ENCODE results near the gene IRF9. TPM values are rescaled to one million over a fixed set of nuclear protein-coding genes. Genes with fewer than 3 reads are reported as not detected.

Gene IRF9
- total and polyA plus RNA-seq, 4 donors = 75.3 to 124 (median 95.6) TPM

GRCh38 chr14:24156840-24157239 is 4.2 kb upstream of the IRF9 start:
- peaks cover 24 to 38% (median 30%) of the 10 kb centered on the region in 4 donors for H3K36me3 ChIP-seq (ENCODE audit: control insufficient read depth in 4 of 4, insufficient read depth in 4 of 4, low read length in 4 of 4)
- TF ChIP-seq CTCF (IDR thresholded peaks at IDR 0.05; ENCODE audit: control extremely low read depth, extremely low read depth) = no peak
- DNase-seq (no peak), ATAC-seq (ENCODE audit: insufficient read depth, low FRiP score) (no peak)
- H3K27ac ChIP-seq (ENCODE audit: low read depth in 1 of 2, low read length in 1 of 2) = no peak overlapping the region
- no peaks in the 10 kb centered on the region for H3K9me3 ChIP-seq (ENCODE audit: control insufficient read depth in 4 of 4, insufficient read depth in 3 of 4, low read length in 3 of 4)
- peaks cover 0 to 11% (median 2%) of the 10 kb centered on the region in 5 donors for H3K4me1 ChIP-seq (ENCODE audit: control insufficient read depth in 5 of 5, insufficient read depth in 5 of 5, low read length in 5 of 5)
- H3K9ac ChIP-seq (ENCODE audit: insufficient read depth in 1 of 2, low read length in 2 of 2) = no peak overlapping the region
- WGBS, 2 donors = 93 to 94% methylated on average over 1 of the region's 1 CpG
- no peaks in the 10 kb centered on the region for H3K27me3 ChIP-seq (ENCODE audit: control insufficient read depth in 3 of 3, insufficient read depth in 3 of 3, low read length in 2 of 3)
- no peak overlapping the region for H3K4me3 ChIP-seq

- Histone ChIP-seq H3K4me3 (no peak overlapping the region), H3K27ac (ENCODE audit: low read depth in 1 of 2, low read length in 1 of 2) (no peak overlapping the region), H3K4me1 (ENCODE audit: control insufficient read depth in 5 of 5, insufficient read depth in 5 of 5, low read length in 5 of 5) (peaks cover 0 to 15% (median 6%) of the 10 kb centered on the region in 5 donors), H3K27me3 (ENCODE audit: control insufficient read depth in 3 of 3, insufficient read depth in 3 of 3, low read length in 2 of 3) (no peaks in the 10 kb centered on the region), H3K9ac (ENCODE audit: insufficient read depth in 1 of 2, low read length in 2 of 2) (no peak overlapping the region), H3K36me3 (ENCODE audit: control insufficient read depth in 4 of 4, insufficient read depth in 4 of 4, low read length in 4 of 4) (peaks cover 21 to 36% (median 29%) of the 10 kb centered on the region in 4 donors), H3K9me3 (ENCODE audit: control insufficient read depth in 4 of 4, insufficient read depth in 3 of 4, low read length in 3 of 4) (no peaks in the 10 kb centered on the region)
- WGBS, 2 donors = 94 to 95% methylated on average over 12 of the region's 12 CpGs
- DNase-seq (no peak), ATAC-seq (ENCODE audit: insufficient read depth, low FRiP score) (no peak)
- TF ChIP-seq CTCF (IDR thresholded peaks at IDR 0.05; ENCODE audit: control extremely low read depth, extremely low read depth) = no peak
These were observed 3.7 kb upstream of the IRF9 start for GRCh38 chr14:24157331-24157730.

- Histone ChIP-seq H3K4me3 (no peak overlapping the region), H3K27ac (ENCODE audit: low read depth in 1 of 2, low read length in 1 of 2) (peak overlapping the region; percentile 65 to 69), H3K9ac (ENCODE audit: insufficient read depth in 1 of 2, low read length in 2 of 2) (no peak overlapping the region), H3K9me3 (ENCODE audit: control insufficient read depth in 4 of 4, insufficient read depth in 3 of 4, low read length in 3 of 4) (no peaks in the 10 kb centered on the region), H3K27me3 (ENCODE audit: control insufficient read depth in 3 of 3, insufficient read depth in 3 of 3, low read length in 2 of 3) (no peaks in the 10 kb centered on the region), H3K4me1 (ENCODE audit: control insufficient read depth in 5 of 5, insufficient read depth in 5 of 5, low read length in 5 of 5) (peaks cover 0 to 15% (median 8%) of the 10 kb centered on the region in 5 donors), H3K36me3 (ENCODE audit: control insufficient read depth in 4 of 4, insufficient read depth in 4 of 4, low read length in 4 of 4) (peaks cover 25 to 57% (median 40%) of the 10 kb centered on the region in 4 donors)
- DNase-seq (no peak), ATAC-seq (ENCODE audit: insufficient read depth, low FRiP score) (no peak)
- TF ChIP-seq CTCF (IDR thresholded peaks at IDR 0.05; ENCODE audit: control extremely low read depth, extremely low read depth) = no peak
- 91 to 93% methylated on average over 11 of the region's 11 CpGs for WGBS, 2 donors
These were observed 1.1 kb upstream of the IRF9 start for GRCh38 chr14:24159777-24160498.

All from lung (tissue), 12 donors.